Measurements from ENCODE around the gene NOS1. TPM values are rescaled to one million over a fixed set of nuclear protein-coding genes. Genes with fewer than 3 reads are reported as not detected.
"Not testable (repeated sequence)": the region's sequence is repeated elsewhere in the genome, so short reads cannot be mapped to it uniquely, and the experiment has no call there.

Gene NOS1
- total RNA-seq, 1 donor, result not detected

GRCh38 chr12:117388951-117389446 is 27.6 kb upstream of the NOS1 start:
- no peak overlapping the region for H3K4me3 ChIP-seq (ENCODE audit: low read depth, low read length)
- no peak for DNase-seq (ENCODE audit: low read depth)
- TF ChIP-seq CTCF (IDR thresholded peaks at IDR 0.05; ENCODE audit: insufficient read depth, low read depth, low read length), result no peak

- TF ChIP-seq CTCF (IDR thresholded peaks at IDR 0.05; ENCODE audit: insufficient read depth, low read depth, low read length), result no peak
- DNase-seq (ENCODE audit: low read depth), result no peak
Observed at GRCh38 chr12:117387832-117388231, 26.4 kb upstream of the NOS1 start.

DNA sequence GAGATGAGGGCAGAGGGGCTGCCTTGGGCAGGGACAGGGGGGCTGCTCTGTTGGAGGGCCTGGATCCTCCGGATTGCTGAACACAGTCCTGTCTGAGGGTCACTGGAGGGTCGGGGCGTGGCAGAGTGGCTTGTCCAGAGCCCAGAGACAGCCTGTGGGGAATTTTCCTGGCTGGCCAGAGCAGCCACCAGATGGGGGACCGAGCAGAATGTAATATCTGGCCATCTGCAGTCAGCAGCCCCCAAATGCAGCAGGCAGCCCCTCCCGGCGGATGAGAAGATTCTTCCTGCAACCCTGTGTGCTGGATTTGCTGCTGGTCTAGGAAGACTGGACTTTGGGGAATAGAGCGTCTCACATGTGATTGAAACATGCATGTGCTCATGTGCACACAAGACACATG is 23.3 kb upstream of the NOS1 start:
- TF ChIP-seq CTCF (IDR thresholded peaks at IDR 0.05; ENCODE audit: insufficient read depth, low read depth, low read length), result no peak
- DNase-seq (ENCODE audit: low read depth), result no peak
- no peak overlapping the region for H3K4me3 ChIP-seq (ENCODE audit: low read depth, low read length)

More at GRCh38 chr12:117387832-117388231, 26.4 kb upstream of the NOS1 start:
- H3K4me3 ChIP-seq (ENCODE audit: low read depth, low read length), result no peak overlapping the region

GRCh38 chr12:117380083-117380482 is 18.7 kb upstream of the NOS1 start:
- TF ChIP-seq CTCF (IDR thresholded peaks at IDR 0.05; ENCODE audit: insufficient read depth, low read depth, low read length), result no peak
- no peak for DNase-seq (ENCODE audit: low read depth)
- H3K4me3 ChIP-seq (ENCODE audit: low read depth, low read length), result no peak overlapping the region

GRCh38 chr12:117377758-117378157 is 16.3 kb upstream of the NOS1 start:
- H3K4me3 ChIP-seq (ENCODE audit: low read depth, low read length), result no peak overlapping the region
- no peak for DNase-seq (ENCODE audit: low read depth)
- TF ChIP-seq CTCF (IDR thresholded peaks at IDR 0.05; ENCODE audit: insufficient read depth, low read depth, low read length), result no peak

GRCh38 chr12:117370588-117370987 is 9.2 kb upstream of the NOS1 start:
- TF ChIP-seq CTCF (IDR thresholded peaks at IDR 0.05; ENCODE audit: insufficient read depth, low read depth, low read length), result no peak
- H3K4me3 ChIP-seq (ENCODE audit: low read depth, low read length), result no peak overlapping the region
- DNase-seq (ENCODE audit: low read depth), result no peak

DNA sequence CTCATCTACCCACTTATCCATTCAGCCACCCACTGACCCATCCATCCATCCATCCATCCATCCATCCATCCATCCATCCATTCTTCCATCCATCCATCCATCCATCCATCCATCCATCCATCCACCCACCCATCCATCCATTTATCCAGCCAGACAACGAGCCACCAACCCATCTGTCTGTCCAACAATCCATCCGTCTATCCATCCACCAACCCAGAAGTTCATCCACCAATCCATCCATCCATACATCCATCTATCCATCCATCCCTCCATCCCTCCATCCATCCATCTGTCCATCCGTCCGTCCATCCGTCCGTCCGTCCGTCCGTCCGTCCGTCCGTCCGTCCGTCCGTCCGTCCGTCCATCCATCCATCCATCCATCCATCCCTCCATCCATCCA is 8.6 kb upstream of the NOS1 start:
- DNase-seq (ENCODE audit: low read depth); H3K4me3 ChIP-seq (ENCODE audit: low read depth, low read length): not testable (repeated sequence)
